AML-193 (cell line): ENCODE data around the gene ZNF335.
"Not testable (repeated sequence)": the region's sequence is repeated elsewhere in the genome, so short reads cannot be mapped to it uniquely, and the experiment has no call there.

Experiments used
- DNase-seq, 2 experiments: peaks; one replicate each; lab custom pipeline; 2025; lab: John Stamatoyannopoulos, UW

Gene ZNF335

DNA sequence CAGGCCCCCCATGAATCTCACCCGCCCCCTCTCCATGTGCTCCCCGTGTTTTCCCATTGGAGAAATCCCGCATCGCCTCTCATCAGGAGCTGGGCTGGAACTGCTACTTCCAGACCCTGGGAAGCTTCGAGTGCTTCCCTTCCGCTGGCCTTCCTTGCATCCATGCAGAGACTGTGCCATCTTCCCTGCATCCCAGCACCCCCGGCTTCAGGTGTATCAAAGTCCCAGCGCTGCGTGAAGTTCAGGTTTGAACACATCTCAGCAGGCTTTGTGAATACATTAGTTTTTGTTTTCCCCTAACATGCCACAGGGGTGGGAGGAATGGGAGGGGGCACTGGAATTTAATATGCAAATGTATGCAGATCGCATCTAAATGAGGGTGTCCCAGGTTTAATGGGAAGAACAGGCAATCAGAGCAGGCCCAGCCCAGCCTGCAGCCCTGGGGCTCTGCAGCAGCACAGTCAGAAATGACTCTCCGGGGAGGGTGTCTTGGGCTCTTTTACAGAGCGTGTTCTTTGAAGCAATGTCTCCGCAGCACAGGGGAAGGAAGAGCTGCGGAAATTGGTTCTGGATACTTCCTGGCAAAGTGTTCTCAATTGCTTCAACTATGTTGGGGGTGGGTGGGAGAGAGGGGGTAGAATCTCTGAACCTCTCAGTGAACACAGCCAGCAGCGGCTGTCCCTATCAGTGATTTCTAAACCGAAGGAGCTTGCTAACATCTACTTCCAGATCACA is 28.4 kb upstream of the ZNF335 start:
- DNase-seq = no peak

DNA sequence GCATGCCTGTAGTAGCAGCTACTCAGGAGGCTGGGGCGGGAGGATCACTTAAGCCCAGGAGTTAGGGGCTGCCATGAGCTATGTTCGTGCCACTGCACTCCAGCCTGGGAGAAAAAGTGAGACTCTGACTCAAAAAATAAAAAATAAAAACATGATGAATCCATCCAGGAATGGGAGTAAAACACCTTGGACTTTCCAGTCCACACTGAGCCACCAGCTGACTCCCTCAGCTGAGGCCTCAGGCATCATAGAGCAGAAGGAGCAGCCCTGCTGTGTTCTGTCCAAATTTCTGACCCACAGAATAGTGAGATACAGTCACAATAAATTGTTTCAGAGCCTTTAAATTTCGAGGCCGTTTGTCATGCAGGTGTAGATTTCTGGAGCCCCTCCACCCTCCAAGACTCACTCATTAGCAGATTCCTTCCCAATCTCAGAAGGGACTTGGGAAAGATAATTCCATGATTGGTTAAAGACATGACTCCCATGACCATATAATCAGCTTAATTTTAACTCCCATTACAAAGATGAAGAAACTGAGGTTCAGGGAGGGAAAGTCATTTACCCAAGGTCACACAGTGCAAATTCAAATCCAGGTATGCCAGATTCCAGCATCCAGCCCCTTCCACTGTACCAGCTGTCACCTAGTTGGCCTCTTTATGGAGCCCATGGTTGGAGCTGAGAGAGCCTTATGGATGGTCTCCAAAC is 27.7 kb upstream of the ZNF335 start:
- no peak for DNase-seq

DNA sequence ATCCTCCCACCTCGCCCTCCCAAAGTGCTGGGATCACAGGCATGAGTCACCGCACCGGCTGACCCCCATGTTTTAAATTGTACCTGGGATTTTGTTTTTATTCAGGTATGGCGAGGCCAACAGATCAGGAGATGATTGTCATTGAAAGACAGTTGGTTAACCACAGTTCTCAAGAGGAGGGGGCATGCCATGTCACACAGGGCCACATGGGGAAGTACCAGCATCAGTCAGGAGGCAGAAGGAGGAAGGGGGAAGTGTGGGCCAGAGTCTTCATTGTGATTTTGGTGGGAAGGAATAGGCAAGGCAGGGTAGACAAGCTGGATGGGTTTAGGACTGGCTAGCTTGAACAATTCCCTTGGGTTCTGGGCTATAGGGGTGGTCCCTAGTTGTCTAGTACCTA is 26.8 kb upstream of the ZNF335 start:
- peak; percentile 75 to 76 for DNase-seq

DNA sequence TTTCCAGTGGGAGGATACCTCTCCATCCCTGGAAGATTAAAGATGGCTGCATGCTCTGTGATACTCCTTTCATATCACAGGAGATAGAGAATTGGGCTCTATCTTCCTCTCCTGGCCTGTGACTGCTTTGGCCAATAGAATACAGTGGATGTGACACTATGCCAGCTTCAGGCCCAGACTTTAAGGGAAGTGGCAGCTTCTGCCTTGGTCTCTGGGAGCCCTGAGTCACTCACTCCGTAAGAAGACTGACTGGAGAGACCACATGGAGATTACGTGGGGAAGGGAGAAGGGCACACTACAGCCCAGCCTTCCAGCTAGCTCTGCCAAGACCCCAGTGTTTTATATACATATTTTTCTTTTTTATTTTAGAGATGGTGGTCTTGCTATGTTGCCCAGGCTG is 26.3 kb upstream of the ZNF335 start:
- DNase-seq = peak; percentile 80 to 81

DNA sequence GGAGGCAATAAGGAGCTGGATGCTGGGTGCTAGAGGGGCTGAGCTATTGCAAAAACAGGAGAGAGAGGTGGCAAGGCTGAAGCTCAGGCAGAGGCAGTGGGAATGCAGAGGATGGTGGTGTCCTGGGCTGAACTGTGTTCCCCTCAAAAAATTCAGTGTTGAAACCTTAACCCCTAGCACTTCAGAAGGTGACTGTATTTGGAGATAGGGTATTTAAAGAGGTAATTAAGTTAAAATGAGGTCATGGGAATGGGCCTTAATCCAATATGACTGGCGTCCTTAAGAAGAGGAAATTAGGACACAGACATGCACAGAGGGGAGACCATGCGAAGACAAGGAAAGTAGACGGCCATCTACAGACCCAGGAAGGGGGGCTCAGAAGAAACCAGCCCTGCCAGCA is 25.2 kb upstream of the ZNF335 start:
- no peak for DNase-seq

DNA sequence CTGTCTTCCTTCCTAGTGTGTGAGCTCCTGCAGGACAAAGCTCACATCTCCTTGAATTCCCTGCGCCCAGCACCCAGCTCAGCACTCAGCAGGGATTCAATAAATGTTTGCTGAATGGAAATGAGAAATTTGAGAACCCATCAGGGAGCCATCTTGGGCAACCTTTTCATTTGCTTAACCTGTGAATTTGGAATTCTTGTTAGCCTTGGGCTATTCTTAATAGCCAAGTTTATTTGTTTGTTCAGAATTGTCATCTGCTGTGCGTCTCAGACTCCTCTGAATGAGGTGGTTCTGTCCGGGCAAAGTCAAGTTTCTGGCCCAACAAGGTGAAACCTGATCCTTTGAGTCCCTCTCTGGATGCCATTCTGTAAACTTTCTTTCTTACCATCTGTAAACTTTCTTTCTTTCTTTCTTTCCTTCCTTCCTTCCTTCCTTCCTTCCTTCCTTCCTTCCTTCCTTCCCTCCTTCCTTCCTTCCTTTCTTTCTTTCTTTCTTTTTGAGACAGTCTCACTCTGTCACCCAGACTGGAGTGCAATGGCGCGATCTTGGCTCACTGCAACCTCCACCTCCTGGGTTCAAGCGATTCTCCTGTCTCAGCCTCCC is 23.6 kb upstream of the ZNF335 start:
- DNase-seq = not testable (repeated sequence)

DNA sequence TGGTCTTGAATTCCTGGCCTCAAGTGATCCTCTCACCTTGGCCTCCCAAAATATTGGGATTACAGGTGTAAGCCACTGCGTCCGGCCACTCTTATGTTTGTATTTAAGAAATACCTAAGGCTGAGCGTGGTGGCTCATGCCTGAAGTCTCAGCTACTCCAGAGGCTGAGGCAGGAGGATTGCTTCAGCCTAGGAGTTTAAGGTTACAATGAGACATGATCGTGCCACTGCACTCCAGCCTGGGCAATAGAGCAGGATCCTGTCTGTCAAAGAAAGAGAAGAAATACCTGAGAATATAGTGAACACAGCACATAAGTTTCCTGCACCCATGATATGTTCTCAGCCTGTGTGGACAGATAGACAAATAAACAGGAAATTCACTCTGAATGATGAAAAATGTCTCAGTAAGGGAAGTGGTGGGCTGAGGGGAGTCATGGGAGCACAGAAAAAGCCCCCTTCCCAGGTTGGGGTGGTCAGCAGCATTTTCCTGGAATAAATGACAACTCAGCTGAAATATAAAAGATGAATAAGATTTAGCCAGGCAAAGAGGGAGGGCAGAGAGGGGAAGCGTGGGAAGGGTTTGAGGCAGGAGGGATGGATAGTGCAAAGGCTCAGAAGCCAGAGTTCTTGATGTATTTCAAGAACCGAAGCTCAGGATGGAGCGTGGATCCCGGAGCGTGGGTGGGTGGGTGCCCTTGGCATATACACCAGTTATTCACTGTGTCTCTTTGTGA is 22.9 kb upstream of the ZNF335 start:
- no peak for DNase-seq

DNA sequence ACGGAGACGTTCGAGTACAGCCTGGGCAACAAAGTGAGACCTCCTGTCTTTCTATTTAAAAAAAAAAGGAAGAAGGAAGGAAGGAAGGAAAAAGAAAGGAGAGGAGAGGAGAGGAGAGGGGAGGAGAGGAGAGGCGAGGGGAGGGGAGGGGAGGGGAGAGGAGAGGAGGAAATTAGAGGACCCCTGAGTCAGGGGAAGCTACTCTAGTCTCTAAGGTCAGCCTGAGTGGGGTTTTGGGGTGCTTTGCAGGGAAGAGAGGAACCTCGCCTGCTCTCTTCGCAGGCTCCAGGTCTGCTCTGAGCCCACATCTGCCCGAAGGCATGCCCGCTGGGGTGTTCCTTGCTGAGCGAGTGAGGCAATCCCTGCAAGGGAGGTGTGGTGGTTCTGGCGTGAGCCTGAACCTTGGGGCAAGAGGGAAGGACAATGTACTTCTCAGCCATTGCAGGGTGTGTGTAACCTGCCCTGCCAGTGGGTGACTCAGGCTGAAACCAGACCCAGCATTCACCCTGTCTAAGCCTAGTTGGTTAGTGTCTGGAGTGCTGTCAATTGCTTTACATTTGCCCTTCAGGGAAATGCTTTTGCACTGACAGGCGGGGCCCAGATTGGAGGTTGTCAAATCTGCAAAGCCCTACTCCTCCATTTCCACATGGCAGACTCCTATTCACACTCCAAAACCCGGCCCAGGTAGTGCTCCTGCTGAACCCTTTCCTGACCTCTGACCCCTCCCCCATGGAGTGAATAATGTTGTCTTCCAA is 21.4 kb upstream of the ZNF335 start:
- DNase-seq = peak; percentile 91 to 94

DNA sequence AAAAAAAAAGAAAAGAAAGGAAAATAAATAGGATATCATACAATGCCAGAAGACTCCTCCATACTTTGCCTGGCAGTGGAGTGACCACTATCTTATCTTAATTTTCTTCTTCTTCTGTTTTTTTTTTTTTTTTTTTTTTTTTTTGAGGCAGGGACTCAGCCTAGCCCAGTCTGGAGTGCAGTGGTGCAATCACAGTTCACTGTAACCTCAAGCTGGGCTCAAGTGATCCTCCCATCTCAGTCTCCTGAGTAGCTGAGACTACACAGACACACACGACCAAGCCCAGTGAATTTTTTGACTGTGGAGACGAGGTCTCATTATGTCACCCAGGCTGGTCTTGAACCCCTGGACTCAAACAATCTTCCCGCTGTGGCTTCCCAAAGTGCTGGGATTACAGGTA is 19.6 kb upstream of the ZNF335 start:
- peak in 1 of 2 experiments; percentile 13 for DNase-seq

DNA sequence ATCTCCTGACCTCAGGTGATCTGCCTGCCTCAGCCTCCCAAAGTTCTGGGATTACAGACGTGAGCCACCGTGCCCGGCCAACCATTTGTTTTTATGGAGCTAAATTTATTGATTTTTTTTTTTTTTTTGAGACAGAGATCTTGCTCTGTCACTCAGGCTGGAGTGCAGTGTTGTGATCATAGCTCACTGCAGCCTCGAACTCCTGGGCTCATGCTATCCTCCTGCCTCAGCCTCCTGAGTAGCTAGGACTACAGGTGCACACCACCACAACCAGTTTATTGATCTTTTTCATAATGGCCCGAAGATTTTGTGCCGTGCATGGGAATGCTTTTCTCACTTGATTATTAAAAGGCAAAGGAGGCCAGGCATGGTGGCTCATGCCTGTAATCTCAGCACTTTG is 16.8 kb upstream of the ZNF335 start:
- not testable (repeated sequence) for DNase-seq

DNA sequence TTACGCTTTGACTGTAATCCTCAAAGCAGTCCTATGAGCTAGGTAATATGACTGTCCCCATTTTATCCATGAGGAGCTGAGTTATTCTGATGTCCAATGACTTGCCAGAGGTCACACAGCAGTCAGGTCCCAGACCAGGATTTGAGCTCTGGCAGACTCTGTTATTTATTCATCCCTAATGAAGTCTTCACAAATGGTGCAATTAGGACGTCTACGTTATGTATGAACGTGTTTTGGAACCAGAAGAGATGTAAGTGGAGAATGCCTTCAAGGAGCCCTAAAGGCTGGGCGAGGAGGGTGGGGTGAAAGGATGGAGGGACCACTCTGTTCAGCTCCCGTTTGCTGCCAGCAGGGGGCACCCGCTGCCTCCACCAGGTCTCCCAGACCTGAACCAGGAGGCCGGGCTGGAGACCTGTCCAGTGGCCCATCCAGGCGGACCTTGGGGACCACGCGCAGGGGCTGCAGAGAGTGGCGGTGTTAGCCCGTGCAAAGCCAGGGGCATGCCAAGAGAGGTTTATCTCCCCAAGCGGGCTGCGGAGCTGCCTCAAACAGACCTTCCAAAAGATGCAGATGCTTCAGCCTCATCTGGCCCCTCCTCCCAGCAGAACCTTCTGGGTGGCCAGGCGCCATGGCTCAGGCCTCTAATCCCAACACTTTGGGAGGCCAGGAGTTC is 15.2 kb upstream of the ZNF335 start:
- DNase-seq = peak; percentile 55 to 57

DNA sequence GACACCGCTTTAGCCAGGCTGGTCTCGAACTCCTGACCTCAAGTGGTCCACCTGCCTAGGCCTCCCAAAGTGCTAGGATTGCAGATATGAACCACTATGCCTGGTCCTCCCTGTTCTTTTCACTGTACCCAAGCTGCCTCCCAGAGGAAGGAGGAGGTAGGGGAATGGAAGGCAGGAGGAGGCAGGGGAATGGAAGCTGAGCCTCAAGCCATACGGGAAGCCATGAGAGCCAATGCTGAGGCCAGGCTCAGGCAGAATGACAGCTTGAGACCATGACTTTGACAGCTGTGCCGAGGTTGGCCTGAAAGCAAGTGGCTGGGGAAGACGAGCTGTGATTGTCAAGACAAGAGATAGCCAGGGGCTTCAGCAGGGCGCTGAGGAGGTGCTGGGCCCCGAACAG is 13.6 kb upstream of the ZNF335 start:
- no peak for DNase-seq

DNA sequence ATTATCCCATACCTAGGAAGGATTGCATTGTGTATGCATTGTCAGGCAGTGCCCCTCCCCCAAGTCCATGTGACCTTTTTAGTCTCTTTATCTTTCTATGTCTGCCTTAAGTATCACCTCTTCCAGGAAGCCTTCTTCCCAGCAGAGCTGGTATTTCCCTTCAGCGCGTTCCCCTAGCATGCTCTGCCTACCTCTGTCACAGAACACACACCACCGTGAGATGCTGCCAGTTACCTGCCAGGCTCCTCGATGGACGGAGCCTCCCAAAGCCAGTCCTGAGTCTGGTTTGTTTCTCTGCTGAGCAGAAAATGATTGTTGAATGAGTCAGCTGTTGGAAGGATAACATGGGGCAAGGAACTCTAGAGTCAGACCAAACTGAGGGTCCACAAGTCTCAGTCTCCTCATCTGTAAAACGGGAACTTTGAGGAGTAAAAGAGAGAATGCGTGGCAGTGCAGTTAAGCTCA is 11.3 kb upstream of the ZNF335 start:
- no peak for DNase-seq

DNA sequence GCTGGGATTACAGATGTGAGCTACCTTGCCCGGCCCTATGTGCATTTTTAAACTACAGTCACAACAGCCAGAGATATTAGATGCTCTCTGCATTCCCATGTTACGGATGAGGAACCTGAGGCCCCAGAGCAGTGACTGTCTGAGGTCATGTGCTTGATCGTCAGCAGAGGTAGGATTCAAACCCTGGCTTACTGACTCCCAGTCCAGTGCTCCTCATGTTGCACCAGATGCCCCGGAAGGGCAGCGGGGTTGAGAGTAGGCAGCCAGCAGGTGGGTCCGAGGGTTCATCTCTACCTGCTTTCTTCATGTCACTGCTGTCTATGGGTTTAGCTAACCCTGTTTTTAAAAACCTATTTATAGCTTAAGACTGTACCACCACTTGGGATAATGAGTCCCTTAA is 9.3 kb upstream of the ZNF335 start:
- DNase-seq = no peak

DNA sequence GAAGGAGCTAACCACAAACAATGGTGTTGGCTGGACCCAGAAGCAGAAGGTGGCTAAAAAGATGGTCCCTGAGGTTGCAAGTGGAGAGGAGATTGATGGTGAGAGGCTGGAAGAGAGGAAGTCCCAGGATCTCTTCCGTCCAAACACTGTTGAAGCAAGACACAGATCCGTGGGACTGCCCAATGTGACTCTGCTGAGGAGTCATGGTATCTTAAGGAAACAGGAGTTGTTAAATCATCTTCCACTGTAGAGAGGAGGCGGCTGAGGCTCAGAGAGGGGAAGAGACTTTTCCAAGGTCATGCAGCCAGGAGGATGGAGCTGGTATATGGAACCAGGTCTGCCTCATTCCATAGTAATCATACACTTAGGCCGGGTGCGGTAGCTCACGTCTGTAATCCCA is 4.1 kb upstream of the ZNF335 start:
- no peak for DNase-seq

DNA sequence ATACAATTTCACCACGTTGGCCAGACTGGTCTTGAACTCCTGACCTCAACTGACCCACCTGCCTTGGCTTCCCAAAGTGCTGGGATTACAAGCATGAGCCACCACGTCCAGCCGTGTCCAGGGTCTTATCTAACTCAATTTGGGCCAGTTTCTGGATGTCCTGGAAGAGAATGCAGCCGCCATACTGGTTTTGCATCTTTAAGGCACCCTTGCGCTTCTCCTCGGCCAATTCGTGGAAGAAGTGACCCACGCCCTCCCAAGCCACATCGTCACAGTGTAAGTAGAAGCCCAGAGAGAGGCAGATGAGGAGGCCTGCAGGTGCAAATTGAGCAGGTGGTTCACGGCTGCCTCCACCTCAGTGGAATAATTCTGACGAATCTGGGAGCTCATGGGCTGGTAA is 3.7 kb upstream of the ZNF335 start:
- DNase-seq = no peak

DNA sequence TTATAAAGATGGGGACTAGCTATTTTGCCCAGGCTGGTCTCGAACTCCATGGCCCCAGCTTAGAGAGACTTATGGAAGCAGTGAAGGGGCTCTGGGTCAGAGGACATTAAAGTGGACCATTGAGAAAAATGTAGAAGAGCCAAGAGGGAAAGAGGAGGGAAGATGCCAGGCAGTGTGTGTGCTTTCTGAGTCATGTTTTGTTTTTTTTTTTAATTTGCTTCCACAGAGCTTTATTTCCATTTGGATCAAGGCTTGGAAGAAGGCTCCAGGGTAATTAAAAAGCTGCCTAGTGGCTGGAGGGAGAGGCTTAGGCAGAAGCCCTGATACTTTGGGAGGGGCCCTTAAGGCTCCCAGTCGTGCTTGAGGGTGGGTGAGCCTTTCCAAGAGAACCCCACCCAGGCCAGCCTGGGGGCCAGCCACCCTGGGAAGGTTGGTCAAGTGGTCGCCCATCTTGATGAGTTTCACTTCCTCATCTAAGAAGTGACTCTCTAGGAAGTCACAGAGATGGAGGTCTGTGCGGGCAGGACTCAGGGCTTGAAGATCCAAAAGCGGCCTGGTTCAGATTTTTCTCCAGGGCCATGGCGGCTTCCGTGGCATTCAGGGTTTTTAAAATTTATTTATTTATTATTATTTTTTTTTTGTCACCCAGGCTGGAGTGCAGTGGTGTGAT is 3.0 kb upstream of the ZNF335 start:
- DNase-seq = no peak

DNA sequence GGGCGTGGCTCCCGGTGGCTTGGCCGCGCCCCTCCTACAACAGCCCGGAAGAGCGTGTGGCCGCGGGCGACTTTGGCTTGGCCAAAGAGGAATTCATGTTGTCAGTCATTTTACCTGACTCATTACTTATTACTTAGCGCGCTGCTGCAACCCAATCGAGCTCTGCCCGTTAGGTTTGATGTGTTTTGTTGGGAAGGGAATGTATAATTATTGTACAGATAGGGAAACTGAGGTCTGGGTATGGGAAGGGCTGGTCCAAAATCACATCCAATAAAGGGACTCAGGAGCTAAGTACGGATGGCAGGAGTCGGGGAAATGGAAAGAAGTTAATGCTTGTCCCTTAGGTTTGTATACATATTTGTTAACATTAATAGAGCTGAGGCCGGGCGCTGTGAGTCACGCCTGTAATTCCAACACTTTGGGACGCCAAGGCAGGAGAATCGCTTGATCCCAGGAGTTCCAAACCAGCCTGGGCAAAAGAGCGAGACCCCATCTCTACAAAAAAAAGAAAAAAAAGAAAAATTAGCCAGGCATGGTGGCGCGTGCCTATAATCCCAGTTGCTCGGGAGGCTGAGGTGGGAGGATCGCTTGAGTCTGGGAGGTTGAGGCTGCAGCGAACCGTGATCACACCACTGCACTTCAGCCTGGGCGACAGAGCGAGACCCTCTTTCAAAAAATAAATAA is 639 bp upstream of the ZNF335 start:
- DNase-seq = peak; percentile 86 to 90

DNA sequence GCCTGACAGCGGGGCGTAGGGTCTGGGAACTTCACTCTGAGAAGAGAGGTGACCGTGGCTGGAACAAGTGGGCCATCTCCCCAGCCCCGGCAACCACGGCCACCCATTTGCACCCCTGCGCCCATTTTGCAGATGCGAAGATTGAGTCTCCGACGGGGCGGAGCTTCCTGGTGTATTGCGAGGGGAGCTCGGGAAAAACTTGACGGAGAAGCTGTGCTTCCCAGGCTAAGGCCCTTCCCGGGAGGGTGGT is 653 bp downstream of the ZNF335 start:
- no peak for DNase-seq

DNA sequence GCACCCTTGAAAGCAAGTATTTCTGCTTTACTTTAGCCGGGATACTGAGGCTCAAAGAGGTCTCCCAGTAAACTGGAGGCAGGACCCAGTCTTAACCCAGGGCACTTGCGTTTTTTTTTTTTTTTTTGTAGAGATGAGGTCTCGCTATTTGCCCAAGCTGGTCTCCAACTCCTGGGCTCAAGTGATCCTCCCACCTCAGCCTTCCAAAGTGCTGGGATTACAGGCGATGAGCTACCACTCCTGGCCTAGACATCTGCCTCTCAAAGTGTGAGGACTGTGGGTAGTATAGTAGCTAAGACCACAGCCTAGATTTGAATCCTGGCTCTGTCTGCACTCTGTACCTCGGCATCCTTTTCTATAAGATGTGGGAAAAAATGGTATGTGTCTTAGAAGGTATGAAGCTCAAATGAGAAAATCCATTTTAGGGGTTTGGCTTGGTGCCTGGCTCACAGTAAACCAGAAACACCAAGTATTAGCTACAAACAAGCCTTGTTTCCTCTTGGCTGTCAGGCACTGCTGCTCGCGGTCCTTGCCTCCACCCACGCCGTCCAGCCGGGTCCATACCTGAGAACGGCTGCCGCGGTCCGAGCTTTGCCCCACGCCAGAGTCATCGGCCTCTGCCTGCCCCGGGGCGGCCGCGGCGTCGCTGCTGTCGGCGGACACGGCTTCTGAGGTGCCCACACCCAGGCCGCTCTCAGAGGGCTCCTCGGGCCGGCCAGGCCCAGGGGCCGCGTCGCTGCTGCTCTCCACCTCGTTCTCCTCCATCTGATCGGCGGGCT is 1.2 kb downstream of the ZNF335 start:
- DNase-seq = no peak
